A549 treated with AZD2906 at 1 μM for 4 hours (cell line): ENCODE measurements around the gene INTS1. TPM values are rescaled to one million over a fixed set of nuclear protein-coding genes. Genes with fewer than 3 reads are reported as not detected.

Experiments
- total RNA-seq: library from RNA; stranded (reverse); fragments of 200-300 nt; extraction: Qiagen RNA extraction; gene quantifications from 5 replicates; pipeline ENCODE4 v1.2.3, GENCODE V29; 2022

The INTS1 gene
- total RNA-seq, result 43.9 to 56.5 TPM (median 51.4 TPM) in 5 replicates

GRCh38 chr7:1503816-1504775 is at the start of gene INTS1:
Gene INTS1 (minus strand): TSS chr7:1504389. CDS start chr7:1503960, 429 bp downstream.

GRCh38 chr7:1458683-1459511 is 45.3 kb downstream of the INTS1 start, which contains the start of gene MICALL2:
Gene MICALL2 (minus strand): TSS chr7:1459470. CDS start chr7:1459326, 144 bp downstream.

Other genes with a start within 250 kb of the INTS1 start
- gene MICALL2, start 44.9 kb downstream of the INTS1 start, total RNA-seq, result 10.8 to 23.7 TPM (median 21.8 TPM) in 5 replicates
- 29.5 to 52.0 TPM (median 45.8 TPM) in 5 replicates for gene MAFK, start 26.3 kb upstream of the INTS1 start, total RNA-seq
- gene TMEM184A, start 51.8 kb upstream of the INTS1 start, total RNA-seq, result 6.5 to 10.4 TPM (median 8.1 TPM) in 5 replicates
- 74.2 to 96.7 TPM (median 89.0 TPM) in 5 replicates for gene PSMG3, start 65.6 kb upstream of the INTS1 start, total RNA-seq
- gene ELFN1, start 165.9 kb upstream of the INTS1 start, total RNA-seq, result 0.25 to 0.46 TPM (median 0.37 TPM) in 5 replicates